Measurements from ENCODE around the gene NR3C2. TPM values are rescaled to one million over a fixed set of nuclear protein-coding genes. Genes with fewer than 3 reads are reported as not detected.

Gene NR3C2
- total RNA-seq, 2 donors from 2014 or later, result 0.44 to 0.82 TPM

DNA sequence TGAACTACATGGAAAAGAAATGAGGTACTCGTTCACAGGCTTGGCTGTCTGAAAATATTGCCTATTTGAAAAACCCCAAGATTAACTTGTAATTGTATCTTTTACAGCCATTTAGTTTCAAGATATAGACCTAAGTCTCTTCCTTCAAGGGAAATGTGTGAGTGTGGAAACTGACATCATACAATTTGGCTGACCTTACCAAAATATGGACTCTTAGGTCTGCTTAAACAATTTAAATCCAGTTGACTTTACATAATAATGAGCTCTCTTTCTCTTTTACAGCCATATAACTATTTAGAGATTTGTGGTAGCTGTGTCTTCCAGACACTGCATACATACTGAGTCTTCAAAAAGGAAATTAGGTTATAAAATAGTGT lies 186.9 kb downstream of the NR3C2 start:
- TF ChIP-seq, protein P1, sequence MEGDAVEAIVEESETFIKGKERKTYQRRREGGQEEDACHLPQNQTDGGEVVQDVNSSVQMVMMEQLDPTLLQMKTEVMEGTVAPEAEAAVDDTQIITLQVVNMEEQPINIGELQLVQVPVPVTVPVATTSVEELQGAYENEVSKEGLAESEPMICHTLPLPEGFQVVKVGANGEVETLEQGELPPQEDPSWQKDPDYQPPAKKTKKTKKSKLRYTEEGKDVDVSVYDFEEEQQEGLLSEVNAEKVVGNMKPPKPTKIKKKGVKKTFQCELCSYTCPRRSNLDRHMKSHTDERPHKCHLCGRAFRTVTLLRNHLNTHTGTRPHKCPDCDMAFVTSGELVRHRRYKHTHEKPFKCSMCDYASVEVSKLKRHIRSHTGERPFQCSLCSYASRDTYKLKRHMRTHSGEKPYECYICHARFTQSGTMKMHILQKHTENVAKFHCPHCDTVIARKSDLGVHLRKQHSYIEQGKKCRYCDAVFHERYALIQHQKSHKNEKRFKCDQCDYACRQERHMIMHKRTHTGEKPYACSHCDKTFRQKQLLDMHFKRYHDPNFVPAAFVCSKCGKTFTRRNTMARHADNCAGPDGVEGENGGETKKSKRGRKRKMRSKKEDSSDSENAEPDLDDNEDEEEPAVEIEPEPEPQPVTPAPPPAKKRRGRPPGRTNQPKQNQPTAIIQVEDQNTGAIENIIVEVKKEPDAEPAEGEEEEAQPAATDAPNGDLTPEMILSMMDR (conservative IDR thresholded peaks at IDR 0.05), result no peak
- no peak overlapping the region for H3K27ac Mint-ChIP-seq
- no peaks in the 10 kb centered on the region for H3K9me3 Mint-ChIP-seq
- DNase-seq, result no peak
- H3K9ac ChIP-seq (ENCODE audit: extremely low read depth, low read length, poor library complexity, severe bottlenecking), result no peak overlapping the region
- no peak overlapping the region for H3K4me3 ChIP-seq (ENCODE audit: low read length)
- H3K27me3 Mint-ChIP-seq (ENCODE audit: insufficient read depth), result no peaks in the 10 kb centered on the region
- no peaks in the 10 kb centered on the region for H3K9me3 ChIP-seq (ENCODE audit: control insufficient read depth, low read length)
- no peaks in the 10 kb centered on the region for H3K36me3 Mint-ChIP-seq (ENCODE audit: low read depth)
- no peaks in the 10 kb centered on the region for H3K4me1 ChIP-seq (ENCODE audit: control insufficient read depth, insufficient read depth, low read length)
- no peak overlapping the region for H3K4me3 Mint-ChIP-seq
- peaks cover 4% of the 10 kb centered on the region for H3K4me1 Mint-ChIP-seq
- no peaks in the 10 kb centered on the region for H3K36me3 ChIP-seq (ENCODE audit: control insufficient read depth, insufficient read depth, low read length)
- H3K27me3 ChIP-seq (ENCODE audit: control insufficient read depth, insufficient read depth, low read length, poor library complexity, severe bottlenecking), result no peaks in the 10 kb centered on the region
- 100% methylated on average over 1 of the region's 1 CpG for WGBS, 2 experiments (ENCODE audit: insufficient coverage in 1 of 2, insufficient read length in 1 of 2)
- H3K27ac ChIP-seq (ENCODE audit: low read depth, low read length), result no peak overlapping the region

DNA sequence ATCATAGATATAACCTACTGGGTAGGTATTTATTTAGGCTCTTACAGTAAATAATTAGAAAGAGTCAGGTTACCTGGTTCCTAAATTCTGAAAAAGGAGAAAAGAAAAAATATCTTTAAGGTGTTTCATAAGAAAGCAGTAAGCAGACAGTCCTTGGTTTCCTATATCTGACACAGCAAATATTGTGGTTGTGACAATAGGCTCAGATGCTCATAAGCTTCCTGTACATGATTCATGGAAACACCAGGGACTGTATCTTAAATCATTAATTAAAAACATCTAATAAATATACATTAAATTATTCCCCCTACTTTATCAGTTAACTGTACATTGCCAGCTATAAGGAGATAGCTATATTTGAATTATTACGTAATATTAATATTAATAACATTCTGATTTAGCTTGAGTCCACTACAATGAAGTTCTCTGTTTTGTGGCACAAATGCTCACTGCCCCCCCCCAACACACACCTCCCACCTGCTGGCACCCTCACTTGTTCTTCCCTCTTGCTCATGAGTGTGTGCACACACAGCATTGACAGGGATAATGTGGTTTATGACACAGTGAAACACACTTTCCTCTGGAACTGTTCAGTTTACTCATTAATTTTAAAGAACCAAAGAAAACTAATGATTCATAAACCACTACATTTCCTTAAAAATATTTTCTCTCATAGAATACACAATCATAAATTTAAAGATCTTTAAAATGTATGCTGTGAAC lies 187.4 kb downstream of the NR3C2 start:
- H3K4me3 Mint-ChIP-seq, result no peak overlapping the region
- Histone ChIP-seq H3K36me3 (ENCODE audit: control insufficient read depth, insufficient read depth, low read length) (no peaks in the 10 kb centered on the region), H3K27ac (ENCODE audit: low read depth, low read length) (no peak overlapping the region), H3K4me1 (ENCODE audit: control insufficient read depth, insufficient read depth, low read length) (no peaks in the 10 kb centered on the region), H3K27me3 (ENCODE audit: control insufficient read depth, insufficient read depth, low read length, poor library complexity, severe bottlenecking) (no peaks in the 10 kb centered on the region), H3K4me3 (ENCODE audit: low read length) (no peak overlapping the region), H3K9ac (ENCODE audit: extremely low read depth, low read length, poor library complexity, severe bottlenecking) (no peak overlapping the region), H3K9me3 (ENCODE audit: control insufficient read depth, low read length) (no peaks in the 10 kb centered on the region)
- H3K27me3 Mint-ChIP-seq (ENCODE audit: insufficient read depth), result no peaks in the 10 kb centered on the region
- no peaks in the 10 kb centered on the region for H3K9me3 Mint-ChIP-seq
- no peak overlapping the region for H3K27ac Mint-ChIP-seq
- peaks cover 5% of the 10 kb centered on the region for H3K4me1 Mint-ChIP-seq
- no CpG with 5 or more reads among the region's 1 CpG for WGBS, 2 experiments (ENCODE audit: insufficient coverage in 1 of 2, insufficient read length in 1 of 2)
- no peaks in the 10 kb centered on the region for H3K36me3 Mint-ChIP-seq (ENCODE audit: low read depth)
- TF ChIP-seq, protein P1 (conservative IDR thresholded peaks at IDR 0.05), result no peak
- no peak for DNase-seq

DNA sequence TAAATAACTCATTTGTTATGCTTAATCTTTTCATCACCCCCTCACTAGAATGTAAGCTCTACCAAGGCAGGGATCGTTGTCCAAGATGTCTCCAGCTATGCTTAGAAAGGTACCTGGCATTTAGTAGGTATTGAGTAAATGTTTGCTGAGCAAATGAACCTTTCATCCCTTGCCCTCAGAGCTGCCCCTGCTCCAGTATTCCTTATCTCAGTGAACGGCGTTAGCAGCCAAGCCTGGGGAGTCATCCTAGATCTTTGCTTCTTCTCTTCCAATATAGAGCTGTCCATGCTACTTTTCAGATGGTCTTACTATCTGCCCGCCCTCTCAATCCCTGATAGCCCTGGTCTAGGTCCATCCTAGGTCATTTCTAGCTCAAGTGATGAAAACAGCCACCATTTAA lies 188.4 kb downstream of the NR3C2 start:
- Mint-ChIP-seq H3K9me3 (no peaks in the 10 kb centered on the region), H3K4me3 (no peak overlapping the region), H3K36me3 (ENCODE audit: low read depth) (no peaks in the 10 kb centered on the region), H3K4me1 (peaks cover 8% of the 10 kb centered on the region), H3K27me3 (ENCODE audit: insufficient read depth) (no peaks in the 10 kb centered on the region), H3K27ac (no peak overlapping the region)
- no peaks in the 10 kb centered on the region for H3K9me3 ChIP-seq (ENCODE audit: control insufficient read depth, low read length)
- H3K27ac ChIP-seq (ENCODE audit: low read depth, low read length), result no peak overlapping the region
- TF ChIP-seq, protein P1 (conservative IDR thresholded peaks at IDR 0.05), result no peak
- no peaks in the 10 kb centered on the region for H3K27me3 ChIP-seq (ENCODE audit: control insufficient read depth, insufficient read depth, low read length, poor library complexity, severe bottlenecking)
- 90 to 96% methylated on average over 3 to 4 of the region's 4 CpGs for WGBS, 2 experiments (ENCODE audit: insufficient coverage in 1 of 2, insufficient read length in 1 of 2)
- H3K9ac ChIP-seq (ENCODE audit: extremely low read depth, low read length, poor library complexity, severe bottlenecking), result no peak overlapping the region
- no peaks in the 10 kb centered on the region for H3K36me3 ChIP-seq (ENCODE audit: control insufficient read depth, insufficient read depth, low read length)
- H3K4me1 ChIP-seq (ENCODE audit: control insufficient read depth, insufficient read depth, low read length), result no peaks in the 10 kb centered on the region
- no peak for DNase-seq
- no peak overlapping the region for H3K4me3 ChIP-seq (ENCODE audit: low read length)
